Transverse colon (tissue), 4 donors: ENCODE data around the gene CCDC12. TPM values are rescaled to one million over a fixed set of nuclear protein-coding genes. Genes with fewer than 3 reads are reported as not detected.
A peak's percentile ranks its signal among the peaks of the same experiment; 100 is the strongest.

ENCODE experiments used
- DNase-seq: peaks from one replicate; pipeline ENCODE4 v3.0.0-alpha.2; 2019
- H3K27ac ChIP-seq, 4 donors: fragments of 200-600 bp; sonication (generic); 2 replicates each; pipeline ENCODE4 v1.5.1; 2016 to 2018; ENCODE audit warnings: inconsistent platforms in 4 of 4
- H3K27me3 ChIP-seq: fragments of 200-600 bp; sonication (generic); 2 replicates; pipeline ENCODE4 v1.5.1; 2017; ENCODE audit warnings: inconsistent platforms
- H3K36me3 ChIP-seq, 4 donors: fragments of 200-600 bp; sonication (generic); 2 replicates each; pipeline ENCODE4 v1.5.1; 2017 to 2019; ENCODE audit warnings: inconsistent platforms in 4 of 4
- H3K4me1 ChIP-seq, 4 donors: fragments of 200-600 bp; sonication (generic); 2 replicates each; pipeline ENCODE4 v1.5.1; 2017 to 2020; ENCODE audit warnings: inconsistent platforms in 4 of 4
- H3K4me3 ChIP-seq, 4 donors: fragments of 200-600 bp; sonication (generic); 1 replicate in 1 of 4; 2 replicates in 3 of 4; pipeline versions ENCODE4 v1.5.1 to v1.6.1; 2017 to 2019; ENCODE audit warnings: inconsistent platforms in 4 of 4
- H3K9me3 ChIP-seq, 2 donors: fragments of 200-600 bp; sonication (generic); 2 replicates each; pipeline ENCODE4 v1.5.1; 2017 to 2019; ENCODE audit warnings: inconsistent platforms in 2 of 2
- CTCF ChIP-seq, 5 experiments: fragments of 200-600 bp in 3 of 5; fragments of 450-650 bp in 2 of 5; sonication (generic) in 3 of 5; IDR thresholded peaks; 1 replicate in 2 of 5; 2 replicates in 3 of 5; pipeline ENCODE4 v1.5.1; 2016 to 2017; ENCODE audit warnings: antibody characterized with exemption in 5 of 5, inconsistent platforms in 3 of 5, mild to moderate bottlenecking in 2 of 5, moderate library complexity in 1 of 5
- EP300 ChIP-seq: sonication (generic); formaldehyde crosslinking; IDR thresholded peaks from one replicate; pipeline ENCODE4 v1.6.1; 2017; ENCODE audit warnings: antibody characterized with exemption, low read depth
- POLR2A ChIP-seq: fragments of 450-650 bp; IDR thresholded peaks from one replicate; pipeline ENCODE4 v1.6.1; 2016; ENCODE audit warnings: antibody characterized with exemption, mild to moderate bottlenecking, moderate library complexity
- POLR2AphosphoS5 ChIP-seq, 3 donors: sonication (generic); formaldehyde crosslinking; IDR thresholded peaks; one replicate each; pipeline ENCODE4 v1.6.1; 2016; ENCODE audit warnings: antibody characterized with exemption in 3 of 3
- WGBS, 2 donors: methylation state at CpG; one replicate each; pipeline ENCODE4 v1.1.5; 2018; ENCODE audit warnings: low coverage in 1 of 2; 5-methylcytosine and 5-hydroxymethylcytosine counted together
- in situ Hi-C, 4 donors: fragments of 200-750 bp; cut with MboI; loops; one replicate each; pipeline versions ENCODE4 v1.15.0 to v1.15.1; 2017; ENCODE audit warnings: low sequenced_read_pairs in 3 of 4, low pct_ligation_motif_present in 1 of 4, low pct_unique_long_range_greater_than_20kb in 1 of 4
- intact Hi-C: fragments of 100-400 bp; cut with DNase I; formaldehyde crosslinking; loops from one replicate; pipeline ENCODE4 v1.15.1; 2023; ENCODE audit warnings: low total_unique reads
- small RNA-seq, 4 donors: library from RNA; depleted of rRNA; stranded (forward); fragments of <200 nt; gene quantifications; one replicate each; pipeline ENCODE3, GENCODE V24; 2016
- total RNA-seq, 4 donors: library from RNA; depleted of rRNA; stranded (reverse); fragments of >200 nt; gene quantifications; one replicate each; pipeline ENCODE4 v1.1.0, GENCODE V29; 2016

The CCDC12 gene
- total RNA-seq, 4 donors from 2014 or later: 50.1 to 72.9 (median 53.0) TPM

GRCh38 chr3:46876313-46877300 is 99.9 kb downstream of the CCDC12 start:
- H3K4me1 ChIP-seq: peaks cover 4 to 28% (median 12%) of the 10 kb centered on the region in 4 donors
- no peak overlapping the region for H3K27ac ChIP-seq
- in situ Hi-C loops: no loop called here

GRCh38 chr3:46875560-46875959 is 101.0 kb downstream of the CCDC12 start:
- WGBS, 2 donors: 92% methylated on average over 9 of the region's 9 CpGs; no CpG with 5 or more reads in 1 of the 2 donors
- in situ Hi-C loops: no loop called here
- Histone ChIP-seq H3K27ac (no peak overlapping the region), H3K4me3 (no peak overlapping the region), H3K9me3 (no peaks in the 10 kb centered on the region), H3K36me3 (no peaks in the 10 kb centered on the region), H3K4me1 (peaks cover 0 to 24% (median 10%) of the 10 kb centered on the region in 4 donors), H3K27me3 (peaks cover 7% of the 10 kb centered on the region)
- intact Hi-C loops: no loop called here
- no peak for DNase-seq
- TF ChIP-seq EP300 (no peak), POLR2A (no peak), POLR2AphosphoS5 (IDR thresholded peaks at IDR 0.05) (no peak), CTCF (IDR thresholded peaks at IDR 0.05) (no peak)

More at GRCh38 chr3:46876313-46877300, 99.9 kb downstream of the CCDC12 start:
- DNase-seq: no peak
- H3K4me3 ChIP-seq: no peak overlapping the region
- 88% methylated on average over 9 of the region's 10 CpGs; no CpG with 5 or more reads in 1 of the 2 donors for WGBS, 2 donors
- no peaks in the 10 kb centered on the region for H3K9me3 ChIP-seq
- H3K27me3 ChIP-seq: peaks cover 18% of the 10 kb centered on the region
- no peak for TF ChIP-seq POLR2A
- H3K36me3 ChIP-seq: no peaks in the 10 kb centered on the region
- intact Hi-C loops: no loop called here

DNA sequence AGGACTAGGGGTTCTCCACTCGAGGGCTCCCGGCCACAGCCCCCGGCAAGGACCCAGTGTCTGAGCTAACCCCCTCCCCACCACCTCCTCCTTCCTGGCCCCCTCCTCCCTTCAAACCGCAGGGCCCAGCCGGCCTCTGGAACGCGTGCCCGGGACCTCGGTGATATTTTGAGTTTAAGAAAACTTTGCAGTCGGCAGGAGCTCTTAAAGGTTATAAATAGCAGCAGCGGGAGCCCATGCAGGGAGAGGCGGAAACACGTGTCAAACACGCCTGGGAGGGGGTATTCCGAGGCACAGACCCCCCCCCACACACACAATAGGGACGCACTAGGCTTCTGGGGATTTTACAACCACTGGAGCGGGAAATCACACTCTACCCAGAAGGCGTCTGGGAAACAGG is 102.1 kb downstream of the CCDC12 start:
- Histone ChIP-seq H3K36me3 (no peaks in the 10 kb centered on the region), H3K9me3 (no peaks in the 10 kb centered on the region), H3K4me1 (peaks cover 0 to 24% (median 10%) of the 10 kb centered on the region in 4 donors), H3K27ac (peak overlapping the region in 3 of 4 donors; percentile 0 to 55 (median 16)), H3K4me3 (no peak overlapping the region), H3K27me3 (no peaks in the 10 kb centered on the region)
- DNase-seq: no peak
- in situ Hi-C loops (loop anchor here in 3 of 4 donors (25.0 kb wide), 3 partner anchors 162 to 488 kb away; partner anchors contain the start of genes PRSS50 (in 1 of the 3) and TMIE (in 1 of the 3)), intact Hi-C loops (no loop called here)
- 45% methylated on average over 18 of the region's 18 CpGs; no CpG with 5 or more reads in 1 of the 2 donors for WGBS, 2 donors
- TF ChIP-seq POLR2AphosphoS5 (IDR thresholded peaks at IDR 0.05) (no peak), POLR2A (no peak), EP300 (no peak), CTCF (IDR thresholded peaks at IDR 0.05) (no peak)

DNA sequence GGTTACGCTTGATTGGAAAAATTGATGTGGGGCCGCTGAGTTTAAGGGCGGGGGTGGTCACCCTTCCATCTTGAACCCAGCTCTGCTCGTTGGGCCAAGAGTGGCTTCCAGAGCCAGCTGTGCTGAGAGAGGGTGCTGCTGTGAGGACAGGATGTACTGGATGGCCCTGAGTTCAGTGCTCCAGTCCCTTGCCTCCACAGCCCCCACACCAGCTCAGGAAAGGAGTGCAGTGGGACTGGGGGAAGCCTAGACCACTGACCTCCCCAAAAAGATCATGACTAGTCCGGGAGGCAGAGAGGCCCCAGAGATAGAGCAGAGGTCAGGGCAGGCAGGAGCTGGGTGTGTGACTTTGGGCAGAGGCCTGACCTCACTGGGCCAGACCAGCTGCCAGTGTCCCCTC is 103.0 kb downstream of the CCDC12 start:
- H3K36me3 ChIP-seq: no peaks in the 10 kb centered on the region

More for the DNA sequence above, 103.0 kb downstream of the CCDC12 start:
- no peaks in the 10 kb centered on the region for H3K9me3 ChIP-seq
- in situ Hi-C loops: loop anchor here in 3 of 4 donors (25.0 kb wide), 3 partner anchors 161 to 489 kb away; partner anchors contain the start of genes PRSS50 (in 1 of the 3) and TMIE (in 1 of the 3)
- no peak for DNase-seq
- H3K27me3 ChIP-seq: no peaks in the 10 kb centered on the region
- peaks cover 0 to 22% (median 11%) of the 10 kb centered on the region in 4 donors for H3K4me1 ChIP-seq
- WGBS, 2 donors: 75% methylated on average over 5 of the region's 5 CpGs; no CpG with 5 or more reads in 1 of the 2 donors
- intact Hi-C loops: no loop called here
- H3K4me3 ChIP-seq: no peak overlapping the region
- TF ChIP-seq EP300: no peak
- TF ChIP-seq POLR2A: no peak
- no peak for TF ChIP-seq CTCF (IDR thresholded peaks at IDR 0.05)
- TF ChIP-seq POLR2AphosphoS5 (IDR thresholded peaks at IDR 0.05): no peak
- H3K27ac ChIP-seq: peak overlapping the region in 3 of 4 donors; percentile 0 to 55 (median 16)

Small RNA genes lying within 50 kb of the gene (small RNA-seq; reads per million reads assigned to genes)
- 0 reads per million in 4 donors for gene AC109583.2

Other genes with a start within 250 kb of the CCDC12 start
- 10 to 100 TPM in 1 of 4 donors, 1 to 10 TPM in 1, under 1 TPM in 1, not detected in 1; 0.82 to 16.1 (median 1.4) TPM for gene MYL3, start 113.3 kb downstream of the CCDC12 start, total RNA-seq
- gene PTH1R, start 99.0 kb downstream of the CCDC12 start, total RNA-seq: 1 to 10 TPM in 2 of 4 donors, under 1 TPM in 1, not detected in 1; 0.60 to 2.5 (median 1.4) TPM
- 100 to 1,000 TPM in 2 of 4 donors, 10 to 100 TPM in 2; 81.1 to 163 (median 122) TPM for gene NBEAL2, start 2.9 kb upstream of the CCDC12 start, total RNA-seq
- gene SETD2, start 187.4 kb upstream of the CCDC12 start, total RNA-seq: 100 to 1,000 TPM in 1 of 4 donors, 10 to 100 TPM in 3; 54.3 to 113 (median 67.9) TPM